ENCODE data around the gene COMMD1.
"Not testable (repeated sequence)": the region's sequence is repeated elsewhere in the genome, so short reads cannot be mapped to it uniquely, and the experiment has no call there.

The COMMD1 gene

GRCh38 chr2:62014102-62014501, 108.6 kb downstream of the COMMD1 start:
- no peak for DNase-seq (ENCODE audit: low read depth in 4 of 4, low spot score in 1 of 4)

GRCh38 chr2:62016957-62017356, 111.5 kb downstream of the COMMD1 start:
- DNase-seq (ENCODE audit: low read depth in 4 of 4, low spot score in 1 of 4), result no peak

GRCh38 chr2:62029910-62030309, 124.4 kb downstream of the COMMD1 start:
- DNase-seq (ENCODE audit: low read depth in 4 of 4, low spot score in 1 of 4), result no peak

- no peak for DNase-seq (ENCODE audit: low read depth in 4 of 4, low spot score in 1 of 4)
Observed at GRCh38 chr2:62030902-62031301, 125.4 kb downstream of the COMMD1 start.

- DNase-seq (ENCODE audit: low read depth in 4 of 4, low spot score in 1 of 4), result no peak
Observed at GRCh38 chr2:62032096-62032495, 126.6 kb downstream of the COMMD1 start.

- no peak for DNase-seq (ENCODE audit: low read depth in 4 of 4, low spot score in 1 of 4)
Observed at GRCh38 chr2:62034715-62035114, 129.2 kb downstream of the COMMD1 start.

GRCh38 chr2:62036229-62036628, 130.8 kb downstream of the COMMD1 start:
- no peak for DNase-seq (ENCODE audit: low read depth in 4 of 4, low spot score in 1 of 4)

GRCh38 chr2:62036761-62037250, 131.3 kb downstream of the COMMD1 start:
- no peak for DNase-seq (ENCODE audit: low read depth in 4 of 4, low spot score in 1 of 4)

- no peak for DNase-seq (ENCODE audit: low read depth in 4 of 4, low spot score in 1 of 4)
Observed at GRCh38 chr2:62038975-62039771, 133.7 kb downstream of the COMMD1 start.

GRCh38 chr2:62040926-62041325, 135.5 kb downstream of the COMMD1 start:
- no peak for DNase-seq (ENCODE audit: low read depth in 4 of 4, low spot score in 1 of 4)

- not testable (repeated sequence) for DNase-seq (ENCODE audit: low read depth in 4 of 4, low spot score in 1 of 4)
Observed at GRCh38 chr2:62041701-62042385, 136.4 kb downstream of the COMMD1 start.

- no peak for DNase-seq (ENCODE audit: low read depth in 4 of 4, low spot score in 1 of 4)
Observed at GRCh38 chr2:62042400-62042799, 136.9 kb downstream of the COMMD1 start.

GRCh38 chr2:62042944-62043343, 137.5 kb downstream of the COMMD1 start:
- DNase-seq (ENCODE audit: low read depth in 4 of 4, low spot score in 1 of 4), result no peak

- DNase-seq (ENCODE audit: low read depth in 4 of 4, low spot score in 1 of 4), result no peak
Observed at GRCh38 chr2:62045017-62045543, 139.6 kb downstream of the COMMD1 start.

- DNase-seq (ENCODE audit: low read depth in 4 of 4, low spot score in 1 of 4), result no peak
Observed at GRCh38 chr2:62046141-62046540, 140.7 kb downstream of the COMMD1 start.

- no peak for DNase-seq (ENCODE audit: low read depth in 4 of 4, low spot score in 1 of 4)
Observed at GRCh38 chr2:62050456-62051045, 145.1 kb downstream of the COMMD1 start.

- no peak for DNase-seq (ENCODE audit: low read depth in 4 of 4, low spot score in 1 of 4)
Observed at GRCh38 chr2:62054029-62054791, 148.7 kb downstream of the COMMD1 start.

GRCh38 chr2:62054916-62055450, 149.5 kb downstream of the COMMD1 start:
- no peak for DNase-seq (ENCODE audit: low read depth in 4 of 4, low spot score in 1 of 4)

- no peak for DNase-seq (ENCODE audit: low read depth in 4 of 4, low spot score in 1 of 4)
Observed at GRCh38 chr2:62055724-62056336, 150.4 kb downstream of the COMMD1 start.

GRCh38 chr2:62056341-62056740, 150.9 kb downstream of the COMMD1 start:
- no peak for DNase-seq (ENCODE audit: low read depth in 4 of 4, low spot score in 1 of 4)

Measured in stimulated activated CD4-positive, alpha-beta T cell treated with anti-CD3 and anti-CD28 coated beads, Interleukin-1b, Interleukin-23, amount 100 ng/mL, for 24 hours (primary cell).